ENCODE measurements around the gene FARP2. TPM values are rescaled to one million over a fixed set of nuclear protein-coding genes. Genes with fewer than 3 reads are reported as not detected.
"Not testable (repeated sequence)": the region's sequence is repeated elsewhere in the genome, so short reads cannot be mapped to it uniquely, and the experiment has no call there.

FARP2 gene
- total RNA-seq, 1 experiment from 2014 or later: 89.1 TPM

DNA sequence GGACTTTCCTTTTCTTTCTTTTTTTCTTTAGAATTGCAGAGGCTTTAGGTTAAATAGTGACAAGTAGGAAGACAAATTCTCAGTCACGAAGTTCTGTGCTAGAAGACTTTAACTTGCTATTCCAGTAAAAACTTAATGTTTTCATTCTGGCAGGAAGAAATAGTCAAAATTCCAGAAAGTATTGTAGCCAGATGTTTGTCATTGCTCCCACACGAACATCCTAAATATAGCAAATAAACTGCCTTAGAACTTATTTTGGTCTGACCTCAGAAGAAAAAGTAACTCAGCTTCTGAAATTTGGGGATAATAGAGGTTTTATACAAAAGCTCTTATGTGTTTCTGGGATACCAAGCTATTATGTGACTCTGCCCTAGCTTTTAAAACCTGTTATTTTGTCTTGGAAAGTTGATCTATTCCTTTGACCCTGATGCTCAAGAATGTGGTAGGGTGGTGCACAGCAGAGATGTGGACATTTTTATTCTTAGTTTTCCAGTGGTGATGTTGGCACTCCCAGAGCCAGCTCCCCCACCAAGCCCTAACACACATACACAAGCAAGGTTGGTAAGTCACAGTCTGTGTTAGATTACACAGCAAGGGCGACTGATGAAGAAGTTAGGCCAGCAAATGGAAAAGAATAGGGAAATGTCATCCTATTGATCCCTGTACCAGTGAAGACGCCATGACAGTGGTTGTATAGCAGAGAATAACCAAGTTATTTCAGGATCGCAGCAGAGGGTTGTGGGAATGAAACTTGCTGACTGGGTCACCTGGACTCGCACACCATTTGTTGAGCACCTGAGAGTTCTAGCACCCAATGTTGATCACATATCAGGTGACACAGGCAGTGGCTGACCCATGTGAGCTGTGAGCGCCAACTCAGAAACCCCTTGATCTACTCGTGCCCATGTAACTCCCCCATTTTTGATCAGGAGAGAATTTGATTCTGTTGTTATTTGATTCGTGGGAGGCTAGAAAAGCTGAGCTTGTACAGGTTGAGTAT, 23.7 kb downstream of the FARP2 start:
- Histone ChIP-seq H3K9me3 (ENCODE audit: insufficient read depth, low read depth) (no peaks in the 10 kb centered on the region), H3K79me2 (ENCODE audit: low read depth) (peaks cover 48% of the 10 kb centered on the region), H3K27me3 (ENCODE audit: insufficient read depth, low read depth) (no peaks in the 10 kb centered on the region), H3K36me3 (ENCODE audit: low read depth) (peaks cover 11% of the 10 kb centered on the region; the same call in 1 of the 2 replicates), H3K4me2 (no peak overlapping the region), H3F3A (ENCODE audit: insufficient read depth, low read depth) (peaks cover 9% of the 10 kb centered on the region), H3K4me1 (replicated peaks; ENCODE audit: insufficient read depth) (peaks cover 13% of the 10 kb centered on the region), H3K9me2 (ENCODE audit: insufficient read depth) (no peaks in the 10 kb centered on the region), H2AFZ (no peak overlapping the region), H3K4me3 (no peak overlapping the region), H4K20me1 (ENCODE audit: insufficient read depth) (no peaks in the 10 kb centered on the region), H3K27ac (no peak overlapping the region)
- DNase-seq: no peak
- ChIA-PET CTCF (no interaction called here), POLR2A (ENCODE audit: unreplicated experiment) (no interaction called here)
- TF ChIP-seq CTCF (conservative IDR thresholded peaks at IDR 0.05) (no peak), EZH2 (IDR thresholded peaks at IDR 0.05; ENCODE audit: low read depth) (no peak)
- intact Hi-C loops (cut with micrococcal nuclease; ENCODE audit: unreplicated experiment): no loop called here
- no TSS peak for BruUV-seq (replicated peaks)

GRCh38 chr2:241381872-241382271, 25.8 kb downstream of the FARP2 start:
- H3K4me1 ChIP-seq (replicated peaks; ENCODE audit: insufficient read depth): no peaks in the 10 kb centered on the region
- intact Hi-C loops (cut with micrococcal nuclease; ENCODE audit: unreplicated experiment): no loop called here
- CTCF ChIA-PET: interaction anchor here (0.7 kb wide), 1 partner anchor 289 kb away, joined by 7 read pairs; no protein-coding TSS in a partner anchor
- H3K36me3 ChIP-seq (ENCODE audit: low read depth): peaks cover 4% of the 10 kb centered on the region; the same call in 1 of the 2 replicates
- H4K20me1 ChIP-seq (ENCODE audit: insufficient read depth): no peaks in the 10 kb centered on the region
- no peaks in the 10 kb centered on the region for H3F3A ChIP-seq (ENCODE audit: insufficient read depth, low read depth)
- no peak overlapping the region for H3K4me2 ChIP-seq
- no peaks in the 10 kb centered on the region for H3K9me2 ChIP-seq (ENCODE audit: insufficient read depth)
- no TSS peak for BruUV-seq (replicated peaks)
- H3K27ac ChIP-seq: no peak overlapping the region
- no peak overlapping the region for H3K4me3 ChIP-seq
- POLR2A ChIA-PET (ENCODE audit: unreplicated experiment): no interaction called here
- no peaks in the 10 kb centered on the region for H3K9me3 ChIP-seq (ENCODE audit: insufficient read depth, low read depth)
- H3K27me3 ChIP-seq (ENCODE audit: insufficient read depth, low read depth): no peaks in the 10 kb centered on the region
- TF ChIP-seq CTCF (conservative IDR thresholded peaks at IDR 0.05) (no peak), EZH2 (IDR thresholded peaks at IDR 0.05; ENCODE audit: low read depth) (no peak)
- H3K79me2 ChIP-seq (ENCODE audit: low read depth): peaks cover 30% of the 10 kb centered on the region
- no peak overlapping the region for H2AFZ ChIP-seq
- no peak for DNase-seq

DNA sequence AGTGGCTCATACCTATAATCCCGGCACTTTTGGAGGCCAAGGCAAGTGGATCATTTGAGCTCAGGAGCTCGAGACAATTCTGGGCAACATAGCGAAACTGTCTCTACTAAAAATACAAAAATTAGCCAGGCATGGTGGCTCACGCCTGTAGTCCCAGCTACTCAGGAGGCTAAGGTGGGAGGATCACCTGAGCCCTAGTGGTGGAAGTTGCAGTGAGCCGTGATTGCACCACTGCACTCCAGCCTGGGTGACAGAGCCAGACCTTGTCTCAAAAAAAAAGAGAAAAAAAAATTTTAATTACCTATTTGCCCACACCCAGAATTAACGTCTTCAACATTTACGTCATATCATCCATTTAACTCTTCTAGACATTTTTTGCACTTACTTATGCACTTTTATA, 29.4 kb downstream of the FARP2 start:
- DNase-seq; H3K36me3 ChIP-seq (ENCODE audit: low read depth); BruUV-seq (replicated peaks); H3K27ac ChIP-seq; H3F3A ChIP-seq (ENCODE audit: insufficient read depth, low read depth); H3K9me3 ChIP-seq (ENCODE audit: insufficient read depth, low read depth); H3K4me2 ChIP-seq; CTCF ChIA-PET; H3K4me1 ChIP-seq (replicated peaks; ENCODE audit: insufficient read depth); H3K9me2 ChIP-seq (ENCODE audit: insufficient read depth); H3K27me3 ChIP-seq (ENCODE audit: insufficient read depth, low read depth); H2AFZ ChIP-seq; H4K20me1 ChIP-seq (ENCODE audit: insufficient read depth); intact Hi-C loops (cut with micrococcal nuclease; ENCODE audit: unreplicated experiment); H3K4me3 ChIP-seq: not testable (repeated sequence)
- H3K79me2 ChIP-seq (ENCODE audit: low read depth): 0 out of 2 replicates have a peak, but pooled peaks cover 13% of the 10 kb centered on the region
- POLR2A ChIA-PET (ENCODE audit: unreplicated experiment): interaction anchor here (0.6 kb wide), 1 partner anchor 11 kb away, joined by 9 read pairs; no protein-coding TSS in a partner anchor

All from PC-9 (cell line).